Activated CD8-positive, alpha-beta memory T cell treated with anti-CD3 and anti-CD28 coated beads, Interleukin-2, amount 10 ng/mL, durations not matched to agents 7 days and 5 days (primary cell): Measurements from ENCODE around the gene PPP1R9B. TPM values are rescaled to one million over a fixed set of nuclear protein-coding genes. Genes with fewer than 3 reads are reported as not detected.

Source experiments
- ATAC-seq: fragments of 150-1000 bp; cut with Tn5 transposase; one replicate; pipeline ENCODE4 v1.10.0; 2021; ENCODE audit warnings: moderate library complexity
- CTCF ChIA-PET: fragments of 350-600 bp; sonication (Branson Sonifier 250); formaldehyde crosslinking; loops from one replicate; lab custom pipeline; 2021; ENCODE audit warnings: antibody characterized with exemption; lab: Charles Lee
- DNase-seq: peaks from one replicate; pipeline ENCODE4 v3.0.0-alpha.2; 2020
- H3K27ac Mint-ChIP-seq: one replicate; pipeline ENCODE4 v1.8.0; 2021; ENCODE audit warnings: mild to moderate bottlenecking, mixed read lengths
- H3K27me3 Mint-ChIP-seq: one replicate; pipeline ENCODE4 v1.8.0; 2021; ENCODE audit warnings: mixed read lengths
- H3K36me3 Mint-ChIP-seq: one replicate; pipeline ENCODE4 v1.8.0; 2021; ENCODE audit warnings: mild to moderate bottlenecking, mixed read lengths
- H3K4me1 Mint-ChIP-seq: one replicate; pipeline ENCODE4 v1.8.0; 2021; ENCODE audit warnings: mixed read lengths
- H3K4me3 Mint-ChIP-seq: one replicate; pipeline ENCODE4 v1.8.0; 2021; ENCODE audit warnings: mild to moderate bottlenecking, moderate library complexity, mixed read lengths
- H3K9me3 Mint-ChIP-seq: one replicate; pipeline ENCODE4 v1.8.0; 2022; ENCODE audit warnings: low read depth, mixed read lengths
- total RNA-seq, 2 experiments: library from RNA; stranded (reverse); gene quantifications; one replicate each; pipeline ENCODE4 v1.2.3, GENCODE V29; 2021

Gene PPP1R9B
- total RNA-seq, 2 experiments from 2014 or later: 108 to 121 TPM

- Mint-ChIP-seq H3K27ac (no peak overlapping the region), H3K4me3 (no peak overlapping the region), H3K4me1 (no peaks in the 10 kb centered on the region), H3K36me3 (no peaks in the 10 kb centered on the region), H3K9me3 (no peaks in the 10 kb centered on the region), H3K27me3 (no peaks in the 10 kb centered on the region)
- CTCF ChIA-PET: interaction anchor here (0.5 to 1.5 kb wide), 5 partner anchors 9 to 295 kb away, joined by 3 to 5 read pairs (median 5); partner anchors contain the start of gene COL1A1
- no peak for DNase-seq
- no peak for ATAC-seq
Measured at GRCh38 chr17:50191359-50192143, 41.1 kb upstream of the PPP1R9B start.

- H3K27ac Mint-ChIP-seq: no peak overlapping the region
- H3K9me3 Mint-ChIP-seq: no peaks in the 10 kb centered on the region
- ATAC-seq: no peak
- CTCF ChIA-PET: interaction anchor here (1.0 to 1.5 kb wide), 5 partner anchors 10 to 97 kb away, joined by 3 to 5 read pairs (median 4); partner anchors contain the start of gene COL1A1
- no peak for DNase-seq
- no peaks in the 10 kb centered on the region for H3K36me3 Mint-ChIP-seq
- H3K27me3 Mint-ChIP-seq: no peaks in the 10 kb centered on the region
- no peak overlapping the region for H3K4me3 Mint-ChIP-seq
- no peaks in the 10 kb centered on the region for H3K4me1 Mint-ChIP-seq
Measured at GRCh38 chr17:50190603-50191358, 40.3 kb upstream of the PPP1R9B start.

- no peaks in the 10 kb centered on the region for H3K4me1 Mint-ChIP-seq
- CTCF ChIA-PET: interaction anchor here (1.0 to 1.5 kb wide), 4 partner anchors 10 to 96 kb away, joined by 3 to 5 read pairs (median 4); partner anchors contain the start of gene COL1A1
- no peak for ATAC-seq
- no peaks in the 10 kb centered on the region for H3K27me3 Mint-ChIP-seq
- H3K9me3 Mint-ChIP-seq: no peaks in the 10 kb centered on the region
- H3K4me3 Mint-ChIP-seq: no peak overlapping the region
- no peak for DNase-seq
- H3K36me3 Mint-ChIP-seq: no peaks in the 10 kb centered on the region
- no peak overlapping the region for H3K27ac Mint-ChIP-seq
Measured at GRCh38 chr17:50190293-50190602, 39.8 kb upstream of the PPP1R9B start.

GRCh38 chr17:50189550-50190292 lies 39.2 kb upstream of the PPP1R9B start:
- Mint-ChIP-seq H3K27ac (no peak overlapping the region), H3K4me1 (peaks cover under 1% of the 10 kb centered on the region), H3K4me3 (no peak overlapping the region), H3K27me3 (no peaks in the 10 kb centered on the region), H3K9me3 (no peaks in the 10 kb centered on the region), H3K36me3 (no peaks in the 10 kb centered on the region)
- no peak for DNase-seq
- ATAC-seq: no peak
- CTCF ChIA-PET: interaction anchor here (1.0 to 1.2 kb wide), 2 partner anchors 20 kb away, joined by 3 read pairs; no protein-coding TSS in a partner anchor

GRCh38 chr17:50188921-50189549 lies 38.6 kb upstream of the PPP1R9B start:
- no peak for DNase-seq
- peaks cover 4% of the 10 kb centered on the region for H3K4me1 Mint-ChIP-seq
- no peaks in the 10 kb centered on the region for H3K9me3 Mint-ChIP-seq
- no peak overlapping the region for H3K4me3 Mint-ChIP-seq
- H3K27ac Mint-ChIP-seq: no peak overlapping the region
- CTCF ChIA-PET: interaction anchor here (1.0 to 1.1 kb wide), 2 partner anchors 12 to 19 kb away, joined by 3 to 4 read pairs; partner anchors contain the start of gene COL1A1
- no peaks in the 10 kb centered on the region for H3K27me3 Mint-ChIP-seq
- no peaks in the 10 kb centered on the region for H3K36me3 Mint-ChIP-seq
- ATAC-seq: no peak

GRCh38 chr17:50188531-50188920 lies 38.0 kb upstream of the PPP1R9B start:
- no peaks in the 10 kb centered on the region for H3K27me3 Mint-ChIP-seq
- no peaks in the 10 kb centered on the region for H3K36me3 Mint-ChIP-seq
- no peak overlapping the region for H3K4me3 Mint-ChIP-seq
- CTCF ChIA-PET: interaction anchor here (1.0 to 1.4 kb wide), 6 partner anchors 8 to 50 kb away, joined by 3 to 6 read pairs (median 4); partner anchors contain the start of gene COL1A1
- no peak for DNase-seq
- no peak for ATAC-seq
- H3K9me3 Mint-ChIP-seq: no peaks in the 10 kb centered on the region
- H3K27ac Mint-ChIP-seq: no peak overlapping the region
- H3K4me1 Mint-ChIP-seq: peaks cover 9% of the 10 kb centered on the region

GRCh38 chr17:50187751-50188530 lies 37.5 kb upstream of the PPP1R9B start:
- Mint-ChIP-seq H3K9me3 (no peaks in the 10 kb centered on the region), H3K27ac (no peak overlapping the region), H3K27me3 (no peaks in the 10 kb centered on the region), H3K4me1 (peaks cover 14% of the 10 kb centered on the region), H3K4me3 (no peak overlapping the region), H3K36me3 (no peaks in the 10 kb centered on the region)
- DNase-seq (no peak), ATAC-seq (no peak)
- CTCF ChIA-PET: interaction anchor here (1.0 to 1.4 kb wide), 5 partner anchors 8 to 49 kb away, joined by 3 to 6 read pairs (median 4); partner anchors contain the start of gene COL1A1

GRCh38 chr17:50187394-50187725 lies 36.9 kb upstream of the PPP1R9B start:
- Mint-ChIP-seq H3K36me3 (no peaks in the 10 kb centered on the region), H3K27ac (no peak overlapping the region), H3K9me3 (no peaks in the 10 kb centered on the region), H3K4me1 (peaks cover 17% of the 10 kb centered on the region), H3K27me3 (no peaks in the 10 kb centered on the region), H3K4me3 (no peak overlapping the region)
- CTCF ChIA-PET: interaction anchor here (1.0 to 1.4 kb wide), 4 partner anchors 9 to 48 kb away, joined by 3 to 6 read pairs (median 4); no protein-coding TSS in a partner anchor
- ATAC-seq (no peak), DNase-seq (no peak)

- Mint-ChIP-seq H3K4me1 (peaks cover 17% of the 10 kb centered on the region), H3K36me3 (no peaks in the 10 kb centered on the region), H3K27me3 (no peaks in the 10 kb centered on the region), H3K4me3 (no peak overlapping the region), H3K27ac (no peak overlapping the region), H3K9me3 (no peaks in the 10 kb centered on the region)
- DNase-seq (no peak), ATAC-seq (no peak)
- CTCF ChIA-PET: interaction anchor here (1.4 kb wide), 1 partner anchor 10 kb away, joined by 4 read pairs; no protein-coding TSS in a partner anchor
Measured at GRCh38 chr17:50186661-50187393, 36.4 kb upstream of the PPP1R9B start.

GRCh38 chr17:50185631-50186471 lies 35.4 kb upstream of the PPP1R9B start:
- no peaks in the 10 kb centered on the region for H3K36me3 Mint-ChIP-seq
- H3K9me3 Mint-ChIP-seq: no peaks in the 10 kb centered on the region
- no peaks in the 10 kb centered on the region for H3K27me3 Mint-ChIP-seq
- peaks cover 17% of the 10 kb centered on the region for H3K4me1 Mint-ChIP-seq
- no peak for ATAC-seq
- H3K27ac Mint-ChIP-seq: no peak overlapping the region
- CTCF ChIA-PET: no interaction called here
- no peak for DNase-seq
- H3K4me3 Mint-ChIP-seq: no peak overlapping the region
